Measurements from ENCODE around the gene NTM.

GRCh38 chr11:132131047-132131446 is 760.6 kb downstream of the NTM start:
- no peak for TF ChIP-seq CTCF (IDR thresholded peaks at IDR 0.05)
- no peak for TF ChIP-seq CBFB (CRISPR knock-in tag; IDR thresholded peaks at IDR 0.05; ENCODE audit: low read depth)
- no peak for TF ChIP-seq CREM (CRISPR knock-in tag; IDR thresholded peaks at IDR 0.05)
- no peak for TF ChIP-seq ATF3 (CRISPR knock-in tag; conservative IDR thresholded peaks at IDR 0.05)
- no peak for TF ChIP-seq E2F5 (CRISPR knock-in tag; IDR thresholded peaks at IDR 0.05)
- TF ChIP-seq GABPB1 (CRISPR knock-in tag; IDR thresholded peaks at IDR 0.05), result no peak
- no peak for TF ChIP-seq NFYB (CRISPR knock-in tag; conservative IDR thresholded peaks at IDR 0.05; ENCODE audit: low read depth)
- no peak for TF ChIP-seq RORB (CRISPR knock-in tag; IDR thresholded peaks at IDR 0.05)
- no peak for TF ChIP-seq KAT7 (CRISPR knock-in tag; IDR thresholded peaks at IDR 0.05; ENCODE audit: borderline replicate concordance)
